Activated CD8-positive, alpha-beta T cell treated with anti-CD3 and anti-CD28 coated beads for 36 hours (primary cell): Measurements from ENCODE around the gene BIRC6. TPM values are rescaled to one million over a fixed set of nuclear protein-coding genes. Genes with fewer than 3 reads are reported as not detected.
A peak's percentile ranks its signal among the peaks of the same experiment; 100 is the strongest.
"Not testable (repeated sequence)": the region's sequence is repeated elsewhere in the genome, so short reads cannot be mapped to it uniquely, and the experiment has no call there.

Experiments
- ATAC-seq: fragments of 200-7000 bp; cut with Tn5 transposase; one replicate; pipeline ENCODE4 v1.10.0; 2021; ENCODE audit warnings: mild to moderate bottlenecking, moderate library complexity
- CTCF ChIA-PET: fragments of 350-600 bp; sonication (Branson Sonifier 250); formaldehyde crosslinking; loops from one replicate; lab custom pipeline; 2021; ENCODE audit warnings: antibody characterized with exemption; lab: Charles Lee
- POLR2A ChIA-PET: fragments of 350-600 bp; sonication (Branson Sonifier 250); formaldehyde crosslinking; loops from one replicate; lab custom pipeline; 2021; ENCODE audit warnings: antibody characterized with exemption; lab: Charles Lee
- DNase-seq: peaks from one replicate; pipeline ENCODE4 v3.0.0-alpha.2; 2020
- H3K27ac Mint-ChIP-seq: one replicate; pipeline ENCODE4 v1.8.0; 2021; ENCODE audit warnings: mild to moderate bottlenecking, mixed read lengths
- H3K27me3 Mint-ChIP-seq: one replicate; pipeline ENCODE4 v1.8.0; 2021; ENCODE audit warnings: mixed read lengths
- H3K36me3 Mint-ChIP-seq: one replicate; pipeline ENCODE4 v1.8.0; 2021; ENCODE audit warnings: low read depth, mixed read lengths
- H3K4me1 Mint-ChIP-seq: one replicate; pipeline ENCODE4 v1.8.0; 2021; ENCODE audit warnings: low read depth, mixed read lengths
- H3K4me3 Mint-ChIP-seq: one replicate; pipeline ENCODE4 v1.8.0; 2021; ENCODE audit warnings: mild to moderate bottlenecking, moderate library complexity, mixed read lengths
- H3K9me3 Mint-ChIP-seq: one replicate; pipeline ENCODE4 v1.8.0; 2021; ENCODE audit warnings: mixed read lengths
- intact Hi-C: fragments of 100-400 bp; cut with micrococcal nuclease; formaldehyde crosslinking; loops from one replicate; pipeline ENCODE4 v1.10.0; 2022
- total RNA-seq, 2 experiments: library from RNA; stranded (reverse); gene quantifications; one replicate each; pipeline ENCODE4 v1.2.3, GENCODE V29; 2021
- TF ChIP-seq, protein P1 (sequence below): fragments of 200-600 bp; IDR thresholded peaks from one replicate; pipeline ENCODE4 v1.8.0; 2022; ENCODE audit warnings: antibody characterized with exemption, mild to moderate bottlenecking

Gene BIRC6
- total RNA-seq, 2 experiments from 2014 or later = 68.8 to 69.6 TPM

DNA sequence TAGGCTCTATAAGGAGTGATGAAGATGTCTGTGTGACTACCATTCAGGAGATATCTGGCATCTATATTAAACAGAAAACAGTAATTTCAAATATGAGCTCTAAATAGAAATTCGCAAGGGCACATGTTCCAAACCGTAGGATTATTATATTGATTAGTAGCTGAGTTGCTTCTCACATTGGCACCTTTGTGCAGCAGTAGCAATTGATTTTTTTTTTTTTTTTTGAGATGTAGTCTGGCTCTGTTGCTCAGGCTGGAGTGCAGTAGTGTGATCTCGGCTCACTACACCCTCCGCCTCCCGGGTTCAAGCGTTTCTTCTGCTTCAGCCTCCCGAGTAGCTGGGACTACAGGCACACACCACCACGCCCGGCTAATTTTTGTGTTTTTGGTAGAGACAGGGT, 12.4 kb downstream of the BIRC6 start:
- ChIA-PET POLR2A (interaction anchor here (1.3 kb wide), 1 partner anchor 10 kb away, joined by 4 read pairs; no protein-coding TSS in a partner anchor), CTCF (no interaction called here)
- TF ChIP-seq, protein P1, sequence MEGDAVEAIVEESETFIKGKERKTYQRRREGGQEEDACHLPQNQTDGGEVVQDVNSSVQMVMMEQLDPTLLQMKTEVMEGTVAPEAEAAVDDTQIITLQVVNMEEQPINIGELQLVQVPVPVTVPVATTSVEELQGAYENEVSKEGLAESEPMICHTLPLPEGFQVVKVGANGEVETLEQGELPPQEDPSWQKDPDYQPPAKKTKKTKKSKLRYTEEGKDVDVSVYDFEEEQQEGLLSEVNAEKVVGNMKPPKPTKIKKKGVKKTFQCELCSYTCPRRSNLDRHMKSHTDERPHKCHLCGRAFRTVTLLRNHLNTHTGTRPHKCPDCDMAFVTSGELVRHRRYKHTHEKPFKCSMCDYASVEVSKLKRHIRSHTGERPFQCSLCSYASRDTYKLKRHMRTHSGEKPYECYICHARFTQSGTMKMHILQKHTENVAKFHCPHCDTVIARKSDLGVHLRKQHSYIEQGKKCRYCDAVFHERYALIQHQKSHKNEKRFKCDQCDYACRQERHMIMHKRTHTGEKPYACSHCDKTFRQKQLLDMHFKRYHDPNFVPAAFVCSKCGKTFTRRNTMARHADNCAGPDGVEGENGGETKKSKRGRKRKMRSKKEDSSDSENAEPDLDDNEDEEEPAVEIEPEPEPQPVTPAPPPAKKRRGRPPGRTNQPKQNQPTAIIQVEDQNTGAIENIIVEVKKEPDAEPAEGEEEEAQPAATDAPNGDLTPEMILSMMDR = no peak
- DNase-seq (no peak), ATAC-seq (no peak)
- peaks cover 27% of the 10 kb centered on the region for H3K36me3 Mint-ChIP-seq
- intact Hi-C loops = no loop called here
- no peaks in the 10 kb centered on the region for H3K27me3 Mint-ChIP-seq
- peaks cover 57% of the 10 kb centered on the region for H3K4me1 Mint-ChIP-seq
- no peaks in the 10 kb centered on the region for H3K9me3 Mint-ChIP-seq
- no peak overlapping the region for H3K4me3 Mint-ChIP-seq
- H3K27ac Mint-ChIP-seq = no peak overlapping the region

DNA sequence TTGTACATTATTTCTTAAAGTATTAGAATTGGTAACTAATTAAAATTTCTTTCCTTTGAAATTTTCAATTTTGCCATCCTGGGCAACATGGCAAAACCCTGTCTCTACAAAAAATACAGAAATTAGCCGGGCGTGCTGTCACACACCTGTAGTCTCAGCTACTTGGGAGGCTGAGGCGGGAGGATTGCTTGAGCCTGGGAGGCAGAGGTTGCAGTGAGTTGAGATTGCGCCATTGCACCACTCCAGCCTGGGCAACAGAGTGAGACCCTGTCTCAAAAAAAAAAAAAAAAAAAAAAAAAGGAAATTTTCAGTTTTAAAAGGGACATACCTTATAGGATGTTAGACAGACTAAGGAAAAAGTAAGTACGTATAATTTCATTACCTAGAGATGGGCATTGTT, 14.1 kb downstream of the BIRC6 start:
- Mint-ChIP-seq H3K4me1 (peaks cover 59% of the 10 kb centered on the region), H3K36me3 (peaks cover 27% of the 10 kb centered on the region)
- H3K9me3 Mint-ChIP-seq, H3K27me3 Mint-ChIP-seq, intact Hi-C loops, DNase-seq, H3K4me3 Mint-ChIP-seq, CTCF ChIA-PET, H3K27ac Mint-ChIP-seq, ATAC-seq, POLR2A ChIA-PET: not testable (repeated sequence)

DNA sequence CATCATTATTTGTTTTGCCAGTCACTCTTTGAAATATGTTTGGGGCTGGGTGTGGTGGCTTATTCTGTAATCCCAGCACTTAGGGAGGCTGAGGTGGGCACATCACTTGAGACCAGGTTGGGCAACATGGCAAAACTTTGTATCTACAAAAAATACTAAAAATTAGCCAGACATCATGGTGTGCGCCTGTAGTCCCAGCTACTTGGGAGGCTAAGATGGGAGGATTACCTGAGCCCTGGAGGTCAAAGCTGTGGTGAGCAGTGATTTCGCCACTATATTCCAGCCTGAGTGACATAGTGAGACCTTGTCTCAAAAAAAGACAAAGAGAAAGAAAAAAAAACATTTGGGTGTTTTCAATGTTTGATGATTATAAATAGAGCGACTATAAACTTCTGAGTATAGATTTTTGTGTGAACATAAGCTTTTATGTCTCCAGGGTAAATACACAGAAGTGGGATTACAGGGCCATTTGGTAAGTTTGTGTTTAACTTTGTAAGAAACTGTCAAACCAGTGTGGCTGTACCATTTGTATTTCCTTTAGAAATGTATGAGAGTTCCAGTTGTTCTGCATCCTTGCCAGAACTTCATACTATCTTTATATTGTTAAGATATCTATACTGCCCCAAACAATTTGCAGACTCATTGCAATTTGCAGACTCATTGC, 15.8 kb downstream of the BIRC6 start:
- ChIA-PET POLR2A (interaction anchor here (1.3 kb wide), 1 partner anchor 15 kb away, joined by 3 read pairs; no protein-coding TSS in a partner anchor), CTCF (no interaction called here)
- Mint-ChIP-seq H3K36me3 (peaks cover 23% of the 10 kb centered on the region), H3K27ac (no peak overlapping the region), H3K4me3 (no peak overlapping the region), H3K9me3 (no peaks in the 10 kb centered on the region), H3K27me3 (no peaks in the 10 kb centered on the region), H3K4me1 (peaks cover 55% of the 10 kb centered on the region)
- TF ChIP-seq, protein P1 = no peak
- DNase-seq = no peak
- intact Hi-C loops = no loop called here
- no peak for ATAC-seq

DNA sequence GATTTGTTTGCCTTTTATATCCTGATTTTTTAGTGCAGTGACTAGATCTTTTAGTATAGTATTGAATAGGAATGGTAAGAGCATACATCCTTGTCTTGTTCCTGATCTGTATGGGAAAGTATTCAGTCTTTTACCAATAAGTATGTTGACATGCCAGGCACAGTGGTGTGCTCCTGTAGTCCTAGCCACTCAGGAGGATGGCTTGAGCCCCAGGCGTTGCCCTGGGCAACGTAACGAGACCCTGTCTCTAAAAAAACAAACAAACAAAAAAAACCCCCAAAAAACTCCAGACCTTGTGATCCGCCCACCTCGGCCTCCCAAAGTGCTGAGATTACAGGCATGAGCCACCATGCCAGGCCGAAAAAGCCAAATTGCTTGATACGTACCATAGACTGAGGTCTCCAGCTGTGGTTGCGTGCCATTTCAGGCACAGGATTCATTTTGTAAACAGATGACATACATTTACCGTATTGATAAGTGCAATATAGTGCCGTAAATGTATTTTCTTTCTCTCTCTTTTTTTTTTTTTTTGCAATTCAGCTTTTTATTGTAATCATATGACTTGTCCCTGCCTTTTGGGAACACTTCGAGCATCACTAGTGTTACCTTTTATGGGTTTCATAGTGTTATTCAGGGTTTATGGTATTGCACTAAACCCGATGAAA, 18.5 kb downstream of the BIRC6 start:
- peaks cover 46% of the 10 kb centered on the region for H3K4me1 Mint-ChIP-seq

DNA sequence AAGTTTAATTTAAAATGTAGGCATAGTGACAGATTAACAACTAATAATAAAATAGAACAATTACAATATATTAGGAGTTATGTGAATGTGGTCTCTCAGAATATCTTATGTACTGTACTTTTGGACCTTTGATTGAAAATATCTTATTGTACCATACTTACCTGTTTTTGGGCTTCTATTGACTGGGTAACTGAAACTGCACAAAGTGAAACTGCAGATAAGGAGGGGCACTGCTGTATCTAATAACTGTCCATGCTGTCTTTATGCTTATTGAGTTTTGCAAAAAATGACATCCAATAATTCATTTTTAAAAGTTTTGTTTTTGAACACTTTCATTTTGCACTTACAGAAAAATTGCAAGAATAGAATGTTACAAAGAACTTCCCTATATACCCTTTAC, 19.9 kb downstream of the BIRC6 start:
- no peak for ATAC-seq
- intact Hi-C loops = no loop called here
- Mint-ChIP-seq H3K27ac (no peak overlapping the region), H3K4me3 (no peak overlapping the region), H3K9me3 (no peaks in the 10 kb centered on the region), H3K36me3 (peaks cover 24% of the 10 kb centered on the region), H3K4me1 (peaks cover 44% of the 10 kb centered on the region), H3K27me3 (no peaks in the 10 kb centered on the region)
- TF ChIP-seq, protein P1 = no peak
- no peak for DNase-seq
- POLR2A ChIA-PET = interaction anchor here (1.1 kb wide), 1 partner anchor 93 kb away, joined by 3 read pairs; no protein-coding TSS in a partner anchor
- CTCF ChIA-PET = no interaction called here

More for the DNA sequence above, 18.5 kb downstream of the BIRC6 start:
- TF ChIP-seq, protein P1 = no peak
- ChIA-PET POLR2A (interaction anchor here (0.8 kb wide), 1 partner anchor 140 kb away, joined by 3 read pairs; no protein-coding TSS in a partner anchor), CTCF (no interaction called here)
- H3K27ac Mint-ChIP-seq = peak overlapping the region; percentile 42
- H3K9me3 Mint-ChIP-seq = no peaks in the 10 kb centered on the region
- peaks cover 24% of the 10 kb centered on the region for H3K36me3 Mint-ChIP-seq
- DNase-seq (no peak), ATAC-seq (no peak)
- intact Hi-C loops = no loop called here
- no peaks in the 10 kb centered on the region for H3K27me3 Mint-ChIP-seq
- H3K4me3 Mint-ChIP-seq = no peak overlapping the region
